Neutrophil (primary cell): Measurements from ENCODE around the gene CDRT4.
"Not testable (repeated sequence)": the region's sequence is repeated elsewhere in the genome, so short reads cannot be mapped to it uniquely, and the experiment has no call there.

ENCODE experiments used
- H3K27ac ChIP-seq: fragments of 200-600 bp; sonication (generic); 2 replicates; pipeline ENCODE4 v1.5.1; 2016; ENCODE audit warnings: mild to moderate bottlenecking, moderate library complexity
- H3K27me3 ChIP-seq: fragments of 200-600 bp; sonication (generic); 2 replicates; pipeline ENCODE4 v1.6.0; 2016; ENCODE audit warnings: mild to moderate bottlenecking
- H3K36me3 ChIP-seq: fragments of 200-600 bp; sonication (generic); 2 replicates; pipeline ENCODE4 v1.5.1; 2017
- H3K4me1 ChIP-seq, 2 experiments: fragments of 200-600 bp in 1 of 2; sonication (generic) in 1 of 2; 1 replicate in 1 of 2; 2 replicates in 1 of 2; pipeline versions ENCODE4 v1.5.1 to v1.6.1; 2013 to 2016; ENCODE audit warnings: low read depth in 1 of 2, low read length in 1 of 2, mild to moderate bottlenecking in 1 of 2, moderate library complexity in 1 of 2; ENCODE audit not compliant: control insufficient read depth in 1 of 2, insufficient read depth in 1 of 2
- H3K4me3 ChIP-seq, 2 experiments: fragments of 200-600 bp in 1 of 2; sonication (generic) in 1 of 2; 1 replicate in 1 of 2; 2 replicates in 1 of 2; pipeline ENCODE4 v1.5.1; 2013 to 2016; ENCODE audit warnings: low read depth in 1 of 2, low read length in 1 of 2, mild to moderate bottlenecking in 1 of 2, moderate library complexity in 1 of 2
- H3K9me3 ChIP-seq: fragments of 200-600 bp; sonication (generic); 2 replicates; pipeline ENCODE4 v1.5.1; 2016
- TF ChIP-seq, protein P1 (sequence below): fragments of 200-600 bp; sonication (generic); IDR thresholded peaks from 2 replicates; pipeline ENCODE4 v1.5.1; 2016; ENCODE audit warnings: antibody characterized with exemption

CDRT4 gene

DNA sequence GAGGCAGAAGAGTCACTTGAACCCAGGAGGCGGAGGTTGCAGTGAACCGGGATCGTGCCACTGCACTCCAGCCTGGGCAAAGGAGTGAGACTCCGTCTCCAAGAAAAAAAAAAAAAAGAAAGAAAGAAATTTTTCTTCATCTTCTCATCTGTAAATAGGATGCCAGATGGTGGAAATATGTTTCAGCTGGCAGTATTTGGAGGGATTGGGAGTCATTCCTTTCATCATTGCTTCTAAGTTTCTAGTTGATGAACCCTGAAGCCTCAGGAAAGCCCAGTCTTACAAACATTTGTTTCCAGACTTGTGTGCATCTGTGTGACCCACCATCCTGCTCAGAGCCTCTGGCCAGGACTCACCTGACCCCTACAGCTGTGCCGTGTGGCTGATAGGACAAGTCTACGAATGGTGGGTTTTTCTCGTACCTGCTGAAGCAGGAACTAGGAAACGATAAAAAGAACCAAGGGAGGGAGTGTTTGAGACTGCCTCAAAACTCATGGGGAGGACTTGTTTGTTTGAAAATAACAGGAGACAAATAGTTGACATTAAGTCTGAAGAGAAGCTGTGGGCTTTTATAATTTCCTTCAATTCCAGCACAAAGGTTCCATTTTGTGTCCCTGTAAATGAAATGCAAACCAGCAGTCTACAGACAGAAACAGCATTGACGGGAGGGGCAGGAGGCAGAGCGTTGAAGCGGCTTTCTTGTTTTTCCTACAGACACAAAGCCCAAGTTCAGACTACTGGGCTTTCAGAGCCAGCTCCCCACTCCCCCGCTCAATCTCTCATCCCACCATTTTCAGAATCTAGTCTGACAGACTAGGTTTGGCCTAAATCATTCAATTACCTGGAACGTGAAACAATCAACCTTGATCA lies 24.9 kb downstream of the CDRT4 start:
- no peaks in the 10 kb centered on the region for H3K36me3 ChIP-seq
- no peaks in the 10 kb centered on the region for H3K27me3 ChIP-seq
- TF ChIP-seq, protein P1, sequence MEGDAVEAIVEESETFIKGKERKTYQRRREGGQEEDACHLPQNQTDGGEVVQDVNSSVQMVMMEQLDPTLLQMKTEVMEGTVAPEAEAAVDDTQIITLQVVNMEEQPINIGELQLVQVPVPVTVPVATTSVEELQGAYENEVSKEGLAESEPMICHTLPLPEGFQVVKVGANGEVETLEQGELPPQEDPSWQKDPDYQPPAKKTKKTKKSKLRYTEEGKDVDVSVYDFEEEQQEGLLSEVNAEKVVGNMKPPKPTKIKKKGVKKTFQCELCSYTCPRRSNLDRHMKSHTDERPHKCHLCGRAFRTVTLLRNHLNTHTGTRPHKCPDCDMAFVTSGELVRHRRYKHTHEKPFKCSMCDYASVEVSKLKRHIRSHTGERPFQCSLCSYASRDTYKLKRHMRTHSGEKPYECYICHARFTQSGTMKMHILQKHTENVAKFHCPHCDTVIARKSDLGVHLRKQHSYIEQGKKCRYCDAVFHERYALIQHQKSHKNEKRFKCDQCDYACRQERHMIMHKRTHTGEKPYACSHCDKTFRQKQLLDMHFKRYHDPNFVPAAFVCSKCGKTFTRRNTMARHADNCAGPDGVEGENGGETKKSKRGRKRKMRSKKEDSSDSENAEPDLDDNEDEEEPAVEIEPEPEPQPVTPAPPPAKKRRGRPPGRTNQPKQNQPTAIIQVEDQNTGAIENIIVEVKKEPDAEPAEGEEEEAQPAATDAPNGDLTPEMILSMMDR = no peak
- H3K27ac ChIP-seq = no peak overlapping the region
- peaks cover 0 to 5% of the 10 kb centered on the region in 2 experiments for H3K4me1 ChIP-seq
- no peak overlapping the region for H3K4me3 ChIP-seq
- H3K9me3 ChIP-seq = no peaks in the 10 kb centered on the region

DNA sequence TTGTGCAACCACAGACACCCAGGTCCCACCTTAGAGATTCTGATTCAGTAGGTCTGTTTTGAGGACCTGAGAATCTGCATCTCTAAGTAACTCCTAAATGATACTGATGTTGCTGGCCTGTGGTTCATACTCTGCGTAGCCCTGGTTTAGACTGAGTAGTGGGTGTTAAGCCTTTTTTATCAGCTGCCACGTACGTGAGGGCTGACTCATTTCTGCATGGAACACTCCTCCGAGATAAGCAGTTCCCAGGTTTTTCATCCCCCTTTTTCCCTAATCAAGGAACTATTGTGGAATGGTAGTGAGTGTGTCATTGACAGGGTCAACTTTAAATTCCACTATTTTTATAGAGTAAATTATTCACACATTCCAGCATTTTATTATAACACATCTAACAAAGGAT lies 26.1 kb downstream of the CDRT4 start:
- no peaks in the 10 kb centered on the region for H3K9me3 ChIP-seq
- H3K27me3 ChIP-seq = no peaks in the 10 kb centered on the region
- H3K27ac ChIP-seq = no peak overlapping the region
- peaks cover 11 to 17% of the 10 kb centered on the region in 2 experiments for H3K4me1 ChIP-seq
- TF ChIP-seq, protein P1 = no peak
- H3K36me3 ChIP-seq = no peaks in the 10 kb centered on the region
- no peak overlapping the region for H3K4me3 ChIP-seq

DNA sequence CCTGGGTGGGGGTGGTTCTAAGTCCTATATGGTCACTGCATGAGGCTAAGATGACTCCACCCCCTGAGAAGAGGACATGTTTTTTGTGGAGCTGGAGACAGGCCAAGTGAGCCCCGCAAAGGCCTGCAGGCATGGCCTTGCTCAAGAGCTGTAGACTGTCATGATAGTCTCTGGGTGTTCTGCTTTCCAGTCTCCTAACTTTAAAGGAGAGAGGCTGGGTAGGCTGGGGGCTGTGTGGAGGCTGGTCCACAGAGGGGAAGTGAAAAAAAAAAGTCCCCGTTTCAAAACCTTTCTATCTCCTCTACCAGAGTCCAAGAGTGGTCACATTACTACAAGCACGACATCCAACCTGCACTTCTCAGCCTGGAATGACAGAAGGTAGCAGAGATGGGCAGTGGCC lies 27.1 kb downstream of the CDRT4 start:
- TF ChIP-seq, protein P1 = no peak
- Histone ChIP-seq H3K4me1 (peaks cover 15 to 24% of the 10 kb centered on the region in 2 experiments), H3K36me3 (no peaks in the 10 kb centered on the region), H3K9me3 (no peaks in the 10 kb centered on the region), H3K27me3 (no peaks in the 10 kb centered on the region), H3K4me3 (no peak overlapping the region), H3K27ac (no peak overlapping the region)

DNA sequence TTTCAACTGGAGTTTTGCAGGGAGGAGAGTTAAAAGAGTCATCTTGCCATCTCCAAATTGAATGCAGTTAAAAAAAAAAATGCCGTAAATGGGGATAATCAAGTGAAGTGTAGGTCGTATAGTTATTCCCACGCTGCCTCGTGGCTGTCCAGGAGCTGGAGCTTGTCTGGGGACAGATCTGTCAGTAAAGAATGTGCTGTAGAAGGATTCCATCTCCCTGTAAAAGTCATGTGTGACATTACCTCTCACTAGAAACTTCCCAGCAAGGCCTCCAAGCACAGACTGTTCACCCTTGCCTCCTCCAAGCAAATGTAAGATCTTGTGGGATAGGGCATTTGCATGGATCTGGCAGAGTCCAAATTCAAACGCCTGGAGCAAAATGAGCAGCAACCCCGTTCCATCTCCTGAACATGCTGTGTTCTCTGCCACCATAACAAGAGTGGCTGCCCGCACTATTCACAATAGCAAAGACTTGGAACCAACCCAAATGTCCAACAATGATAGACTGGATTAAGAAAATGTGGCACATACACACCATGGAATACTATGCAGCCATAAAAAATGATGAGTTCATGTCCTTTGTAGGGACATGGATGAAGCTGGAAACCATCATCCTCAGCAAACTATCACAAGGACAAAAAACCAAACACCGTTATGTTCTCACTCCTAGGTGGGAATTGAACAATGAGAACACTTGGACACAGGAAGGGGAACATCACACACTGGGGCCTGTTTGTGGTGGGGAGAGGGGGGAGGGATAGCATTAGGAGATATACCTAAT lies 28.0 kb downstream of the CDRT4 start:
- not testable (repeated sequence) for H3K4me3 ChIP-seq

DNA sequence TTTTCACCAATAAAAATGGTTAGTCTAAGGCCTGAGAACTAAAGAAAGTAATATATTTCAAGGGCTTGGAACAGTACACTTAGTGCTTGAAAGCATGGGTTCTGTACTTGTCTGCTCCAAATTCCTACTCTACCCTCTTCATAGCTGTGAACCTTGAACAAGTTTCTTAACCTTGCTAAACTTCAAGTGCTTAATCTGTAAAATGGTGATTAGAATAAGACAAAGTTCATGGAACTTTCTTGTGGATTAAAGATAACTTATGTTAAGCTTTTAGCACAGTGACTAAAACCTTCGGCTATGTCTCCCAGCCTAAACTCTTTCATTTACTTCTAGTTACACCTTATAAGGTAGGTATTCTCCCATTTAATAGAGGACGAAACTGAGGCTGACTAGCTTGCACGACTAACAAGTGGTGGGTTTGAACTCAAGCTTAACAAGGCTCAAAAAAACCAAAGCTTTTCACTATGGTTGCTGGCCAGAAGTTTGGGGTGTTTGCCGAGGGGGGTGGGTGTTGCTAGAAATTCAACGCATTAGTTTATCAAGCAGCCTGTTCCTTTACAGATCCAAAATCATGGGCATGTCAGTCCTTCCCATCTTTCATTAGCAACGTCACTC lies 28.8 kb downstream of the CDRT4 start:
- TF ChIP-seq, protein P1 = no peak
- peaks cover 15 to 24% of the 10 kb centered on the region in 2 experiments for H3K4me1 ChIP-seq

More for the DNA sequence above, 28.0 kb downstream of the CDRT4 start:
- H3K27me3 ChIP-seq, H3K9me3 ChIP-seq, H3K36me3 ChIP-seq, H3K27ac ChIP-seq: not testable (repeated sequence)
- H3K4me1 ChIP-seq = peaks cover 15 to 24% of the 10 kb centered on the region in 2 experiments

More for the DNA sequence above, 28.8 kb downstream of the CDRT4 start:
- Histone ChIP-seq H3K27me3 (no peaks in the 10 kb centered on the region), H3K9me3 (no peaks in the 10 kb centered on the region), H3K27ac (no peak overlapping the region), H3K36me3 (no peaks in the 10 kb centered on the region), H3K4me3 (no peak overlapping the region)
